Measurements from ENCODE around the gene NUAK2.

NUAK2 gene

GRCh38 chr1:205260948-205261732 is 60.4 kb downstream of the NUAK2 start:
- no peak overlapping the region for H3K4me2 ChIP-seq (ENCODE audit: low read length)
- no peak overlapping the region for H2AFZ ChIP-seq (ENCODE audit: low read length)
- H3K9me2 ChIP-seq (ENCODE audit: low read depth, low read length), result no peaks in the 10 kb centered on the region
- no peak overlapping the region for H3K9ac ChIP-seq (ENCODE audit: low read length)
- no peaks in the 10 kb centered on the region for H3K79me2 ChIP-seq (ENCODE audit: insufficient read depth, low read length)
- peaks cover 9% of the 10 kb centered on the region for H3K4me1 ChIP-seq (ENCODE audit: insufficient read depth, low read length, severe bottlenecking)
- TF ChIP-seq EZH2 (IDR thresholded peaks at IDR 0.05; ENCODE audit: borderline replicate concordance, low read length), result no peak
- TF ChIP-seq, protein P1, sequence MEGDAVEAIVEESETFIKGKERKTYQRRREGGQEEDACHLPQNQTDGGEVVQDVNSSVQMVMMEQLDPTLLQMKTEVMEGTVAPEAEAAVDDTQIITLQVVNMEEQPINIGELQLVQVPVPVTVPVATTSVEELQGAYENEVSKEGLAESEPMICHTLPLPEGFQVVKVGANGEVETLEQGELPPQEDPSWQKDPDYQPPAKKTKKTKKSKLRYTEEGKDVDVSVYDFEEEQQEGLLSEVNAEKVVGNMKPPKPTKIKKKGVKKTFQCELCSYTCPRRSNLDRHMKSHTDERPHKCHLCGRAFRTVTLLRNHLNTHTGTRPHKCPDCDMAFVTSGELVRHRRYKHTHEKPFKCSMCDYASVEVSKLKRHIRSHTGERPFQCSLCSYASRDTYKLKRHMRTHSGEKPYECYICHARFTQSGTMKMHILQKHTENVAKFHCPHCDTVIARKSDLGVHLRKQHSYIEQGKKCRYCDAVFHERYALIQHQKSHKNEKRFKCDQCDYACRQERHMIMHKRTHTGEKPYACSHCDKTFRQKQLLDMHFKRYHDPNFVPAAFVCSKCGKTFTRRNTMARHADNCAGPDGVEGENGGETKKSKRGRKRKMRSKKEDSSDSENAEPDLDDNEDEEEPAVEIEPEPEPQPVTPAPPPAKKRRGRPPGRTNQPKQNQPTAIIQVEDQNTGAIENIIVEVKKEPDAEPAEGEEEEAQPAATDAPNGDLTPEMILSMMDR (IDR thresholded peaks at IDR 0.05; ENCODE audit: low read length), result no peak
- no peaks in the 10 kb centered on the region for H4K20me1 ChIP-seq (ENCODE audit: insufficient read depth, low read length)
- H3F3A ChIP-seq (ENCODE audit: insufficient read depth, low read length), result no peaks in the 10 kb centered on the region
- H3K36me3 ChIP-seq (ENCODE audit: insufficient read depth, low read length), result no peaks in the 10 kb centered on the region; the same call in 1 of the 2 replicates
- no peaks in the 10 kb centered on the region for H3K9me3 ChIP-seq (ENCODE audit: low read length)
- peaks cover 16% of the 10 kb centered on the region; the same call in 1 of the 2 replicates for H3K27me3 ChIP-seq (ENCODE audit: insufficient read depth, low read length)
- no peak overlapping the region for H3K27ac ChIP-seq (ENCODE audit: low read depth, low read length, poor library complexity, severe bottlenecking)
- H3K4me3 ChIP-seq (ENCODE audit: low read depth, low read length, poor library complexity, severe bottlenecking), result no peak overlapping the region

DNA sequence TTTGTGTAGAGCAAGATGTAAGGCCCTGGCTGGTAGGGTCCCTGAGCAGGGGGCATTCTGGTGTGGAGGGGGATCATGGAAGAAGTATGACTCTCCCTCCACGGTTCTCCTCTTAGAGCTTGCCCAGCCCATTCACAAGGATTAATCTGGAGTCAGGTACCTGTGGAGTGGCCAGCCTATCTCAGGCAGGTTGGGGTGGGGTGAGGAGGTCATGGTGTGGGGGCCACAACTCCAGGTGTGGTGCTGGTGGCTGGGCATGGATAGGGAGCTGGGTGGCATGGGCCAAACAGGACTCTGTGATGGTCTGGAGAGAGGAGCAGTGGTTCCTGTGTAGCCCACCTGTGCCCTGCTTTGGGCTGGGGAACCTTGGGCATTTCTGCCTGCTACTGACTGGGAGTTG is 61.5 kb downstream of the NUAK2 start:
- no peak overlapping the region for H2AFZ ChIP-seq (ENCODE audit: low read length)
- H3K9me2 ChIP-seq (ENCODE audit: low read depth, low read length), result no peaks in the 10 kb centered on the region
- H3K27ac ChIP-seq (ENCODE audit: low read depth, low read length, poor library complexity, severe bottlenecking), result no peak overlapping the region
- H4K20me1 ChIP-seq (ENCODE audit: insufficient read depth, low read length), result no peaks in the 10 kb centered on the region
- no peak overlapping the region for H3K4me2 ChIP-seq (ENCODE audit: low read length)
- H3K36me3 ChIP-seq (ENCODE audit: insufficient read depth, low read length), result no peaks in the 10 kb centered on the region; the same call in 1 of the 2 replicates
- H3K79me2 ChIP-seq (ENCODE audit: insufficient read depth, low read length), result no peaks in the 10 kb centered on the region
- no peaks in the 10 kb centered on the region for H3K9me3 ChIP-seq (ENCODE audit: low read length)
- H3K27me3 ChIP-seq (ENCODE audit: insufficient read depth, low read length), result peaks cover 16% of the 10 kb centered on the region; the same call in 1 of the 2 replicates
- no peak overlapping the region for H3K9ac ChIP-seq (ENCODE audit: low read length)
- H3K4me1 ChIP-seq (ENCODE audit: insufficient read depth, low read length, severe bottlenecking), result peaks cover 9% of the 10 kb centered on the region
- no peak overlapping the region for H3K4me3 ChIP-seq (ENCODE audit: low read depth, low read length, poor library complexity, severe bottlenecking)
- no peaks in the 10 kb centered on the region for H3F3A ChIP-seq (ENCODE audit: insufficient read depth, low read length)
- TF ChIP-seq EZH2 (IDR thresholded peaks at IDR 0.05; ENCODE audit: borderline replicate concordance, low read length), result no peak
- TF ChIP-seq, protein P1 (IDR thresholded peaks at IDR 0.05; ENCODE audit: low read length), result no peak

- no peak overlapping the region for H3K4me2 ChIP-seq (ENCODE audit: low read length)
Measured at GRCh38 chr1:205259324-205259832, 62.2 kb downstream of the NUAK2 start.

More at GRCh38 chr1:205259324-205259832, 62.2 kb downstream of the NUAK2 start:
- H3K4me1 ChIP-seq (ENCODE audit: insufficient read depth, low read length, severe bottlenecking), result peaks cover 9% of the 10 kb centered on the region
- no peaks in the 10 kb centered on the region for H3F3A ChIP-seq (ENCODE audit: insufficient read depth, low read length)
- no peak overlapping the region for H3K27ac ChIP-seq (ENCODE audit: low read depth, low read length, poor library complexity, severe bottlenecking)
- H2AFZ ChIP-seq (ENCODE audit: low read length), result no peak overlapping the region
- no peaks in the 10 kb centered on the region for H3K9me3 ChIP-seq (ENCODE audit: low read length)
- no peaks in the 10 kb centered on the region for H3K36me3 ChIP-seq (ENCODE audit: insufficient read depth, low read length)
- TF ChIP-seq, protein P1 (IDR thresholded peaks at IDR 0.05; ENCODE audit: low read length), result no peak
- no peak for TF ChIP-seq EZH2 (IDR thresholded peaks at IDR 0.05; ENCODE audit: borderline replicate concordance, low read length)
- peaks cover 16% of the 10 kb centered on the region; the same call in 1 of the 2 replicates for H3K27me3 ChIP-seq (ENCODE audit: insufficient read depth, low read length)
- no peak overlapping the region for H3K4me3 ChIP-seq (ENCODE audit: low read depth, low read length, poor library complexity, severe bottlenecking)
- no peaks in the 10 kb centered on the region for H4K20me1 ChIP-seq (ENCODE audit: insufficient read depth, low read length)
- H3K9me2 ChIP-seq (ENCODE audit: low read depth, low read length), result no peaks in the 10 kb centered on the region
- no peaks in the 10 kb centered on the region for H3K79me2 ChIP-seq (ENCODE audit: insufficient read depth, low read length)
- no peak overlapping the region for H3K9ac ChIP-seq (ENCODE audit: low read length)

All from OCI-LY1 (cell line).